Choroid plexus epithelial cell (primary cell): ENCODE results near the gene CIAPIN1.

Source experiments
- DNase-seq: peaks from one replicate; pipeline ENCODE4 v3.0.0-alpha.2; 2010; ENCODE audit warnings: low read depth
- H3K4me3 ChIP-seq: 2 replicates; pipeline ENCODE4 v1.5.1; 2011; ENCODE audit warnings: low read depth, mild to moderate bottlenecking, control low read depth, low read length, moderate library complexity
- CTCF ChIP-seq: conservative IDR thresholded peaks from 2 replicates; pipeline ENCODE4 v1.5.1; 2011; ENCODE audit warnings: low read depth, mild to moderate bottlenecking, control low read depth, inconsistent platforms, low read length, moderate library complexity

CIAPIN1 gene

GRCh38 chr16:57412584-57412983, 34.6 kb downstream of the CIAPIN1 start:
- no peak overlapping the region for H3K4me3 ChIP-seq
- DNase-seq: no peak
- TF ChIP-seq CTCF: no peak

GRCh38 chr16:57411362-57411976, 35.7 kb downstream of the CIAPIN1 start:
- DNase-seq: no peak
- TF ChIP-seq CTCF: no peak

GRCh38 chr16:57409870-57410587, 37.2 kb downstream of the CIAPIN1 start:
- no peak for DNase-seq
- H3K4me3 ChIP-seq: no peak overlapping the region
- no peak for TF ChIP-seq CTCF

More at GRCh38 chr16:57411362-57411976, 35.7 kb downstream of the CIAPIN1 start:
- no peak overlapping the region for H3K4me3 ChIP-seq

GRCh38 chr16:57409065-57409464, 38.1 kb downstream of the CIAPIN1 start:
- TF ChIP-seq CTCF: no peak
- DNase-seq: no peak
- no peak overlapping the region for H3K4me3 ChIP-seq

- no peak for DNase-seq
- no peak for TF ChIP-seq CTCF
- no peak overlapping the region for H3K4me3 ChIP-seq
These were observed 39.4 kb downstream of the CIAPIN1 start for GRCh38 chr16:57407521-57408353.

GRCh38 chr16:57406881-57407280, 40.3 kb downstream of the CIAPIN1 start:
- H3K4me3 ChIP-seq: no peak overlapping the region
- TF ChIP-seq CTCF: no peak
- DNase-seq: no peak
